Neural progenitor cell (in vitro differentiated cells): Measurements from ENCODE around the gene SAP30.

Experiments used
- EZH2 ChIP-seq: fragments of 200-600 bp; sonication (generic); IDR thresholded peaks from 2 replicates; pipeline ENCODE4 v1.6.1; 2017; ENCODE audit warnings: antibody characterized with exemption, mild to moderate bottlenecking, moderate library complexity
- TF ChIP-seq, protein P1 (sequence below): fragments of 200-600 bp; sonication (generic); IDR thresholded peaks from 2 replicates; pipeline ENCODE4 v1.5.1; 2017; ENCODE audit warnings: antibody characterized with exemption, mild to moderate bottlenecking

DNA sequence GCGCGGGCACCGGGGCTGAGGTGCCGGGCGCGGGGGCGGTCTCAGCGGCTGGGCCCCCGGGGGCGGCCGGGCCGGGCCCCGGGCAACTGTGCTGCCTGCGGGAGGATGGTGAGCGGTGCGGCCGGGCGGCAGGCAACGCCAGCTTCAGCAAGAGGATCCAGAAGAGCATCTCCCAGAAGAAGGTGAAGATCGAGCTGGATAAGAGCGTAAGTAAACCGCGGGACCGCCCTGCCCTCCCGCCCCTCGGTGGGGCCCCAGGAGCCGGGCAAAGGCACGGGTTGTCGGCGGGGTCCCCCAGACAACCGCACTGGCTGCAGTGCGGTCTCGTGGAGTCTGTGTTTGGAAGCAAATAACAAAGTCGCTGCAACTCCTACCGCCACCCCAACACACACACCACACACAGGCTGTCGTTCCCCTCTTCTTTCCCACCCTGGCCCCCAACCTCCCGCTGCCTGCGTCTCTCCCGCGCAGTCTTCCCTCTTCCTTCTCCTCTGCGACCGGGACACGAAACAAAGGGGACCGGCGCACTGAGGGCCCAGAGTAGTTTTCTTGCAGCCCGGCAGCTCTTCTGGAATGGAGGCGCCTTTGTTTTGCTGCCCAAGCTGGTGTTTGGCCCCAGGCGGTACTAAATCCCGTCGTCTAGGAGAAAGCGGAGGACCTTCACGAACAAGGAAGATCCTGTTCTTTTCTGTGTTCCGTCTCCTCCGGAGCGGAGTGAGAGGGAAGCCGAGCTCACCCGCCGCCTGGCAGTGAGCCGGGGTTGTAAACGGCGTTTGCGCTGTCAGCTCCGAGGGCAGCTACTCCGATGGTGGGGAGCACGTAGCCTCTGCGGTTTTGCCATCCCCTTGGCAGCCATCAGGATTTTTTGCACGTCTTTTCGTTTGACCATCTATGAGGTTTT lies 788 bp downstream of the SAP30 start:
- TF ChIP-seq, protein P1, sequence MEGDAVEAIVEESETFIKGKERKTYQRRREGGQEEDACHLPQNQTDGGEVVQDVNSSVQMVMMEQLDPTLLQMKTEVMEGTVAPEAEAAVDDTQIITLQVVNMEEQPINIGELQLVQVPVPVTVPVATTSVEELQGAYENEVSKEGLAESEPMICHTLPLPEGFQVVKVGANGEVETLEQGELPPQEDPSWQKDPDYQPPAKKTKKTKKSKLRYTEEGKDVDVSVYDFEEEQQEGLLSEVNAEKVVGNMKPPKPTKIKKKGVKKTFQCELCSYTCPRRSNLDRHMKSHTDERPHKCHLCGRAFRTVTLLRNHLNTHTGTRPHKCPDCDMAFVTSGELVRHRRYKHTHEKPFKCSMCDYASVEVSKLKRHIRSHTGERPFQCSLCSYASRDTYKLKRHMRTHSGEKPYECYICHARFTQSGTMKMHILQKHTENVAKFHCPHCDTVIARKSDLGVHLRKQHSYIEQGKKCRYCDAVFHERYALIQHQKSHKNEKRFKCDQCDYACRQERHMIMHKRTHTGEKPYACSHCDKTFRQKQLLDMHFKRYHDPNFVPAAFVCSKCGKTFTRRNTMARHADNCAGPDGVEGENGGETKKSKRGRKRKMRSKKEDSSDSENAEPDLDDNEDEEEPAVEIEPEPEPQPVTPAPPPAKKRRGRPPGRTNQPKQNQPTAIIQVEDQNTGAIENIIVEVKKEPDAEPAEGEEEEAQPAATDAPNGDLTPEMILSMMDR = no peak
- no peak for TF ChIP-seq EZH2
